Liver (tissue), 9 donors: ENCODE measurements around the gene FPR1. TPM values are rescaled to one million over a fixed set of nuclear protein-coding genes. Genes with fewer than 3 reads are reported as not detected.

Experiments used
- DNase-seq: peaks from one replicate; pipeline ENCODE4 v3.0.0-alpha.2; 2017; ENCODE audit warnings: low spot score
- H3K27ac ChIP-seq, 2 donors: one replicate each; pipeline ENCODE4 v1.7.0; 2013; ENCODE audit warnings: inconsistent platforms in 2 of 2, low read length in 2 of 2, control low read depth in 1 of 2, low read depth in 1 of 2, mild to moderate bottlenecking in 1 of 2
- H3K27me3 ChIP-seq, 4 donors: one replicate each; pipeline versions ENCODE4 v1.6.1 to v1.7.0; 2013; ENCODE audit warnings: low read length in 3 of 4, inconsistent platforms in 1 of 4, mild to moderate bottlenecking in 1 of 4, moderate library complexity in 1 of 4; ENCODE audit not compliant: control insufficient read depth in 4 of 4, insufficient read depth in 4 of 4
- H3K36me3 ChIP-seq, 4 donors: one replicate each; pipeline versions ENCODE4 v1.6.1 to v1.7.0; 2013; ENCODE audit warnings: low read length in 3 of 4, mild to moderate bottlenecking in 3 of 4, low read depth in 1 of 4, moderate library complexity in 1 of 4; ENCODE audit not compliant: control insufficient read depth in 4 of 4, insufficient read depth in 3 of 4
- H3K4me1 ChIP-seq, 4 donors: one replicate each; pipeline versions ENCODE4 v1.6.1 to v1.7.0; 2013; ENCODE audit warnings: low read length in 3 of 4, mild to moderate bottlenecking in 3 of 4, moderate library complexity in 1 of 4; ENCODE audit not compliant: control insufficient read depth in 4 of 4, insufficient read depth in 4 of 4
- H3K4me3 ChIP-seq, 3 donors: one replicate each; pipeline versions ENCODE4 v1.6.1 to v1.7.0; 2013; ENCODE audit warnings: low read length in 3 of 3, control low read depth in 1 of 3, low read depth in 1 of 3, mild to moderate bottlenecking in 1 of 3
- H3K9ac ChIP-seq, 2 donors: one replicate each; pipeline ENCODE4 v1.7.0; 2013; ENCODE audit warnings: low read length in 2 of 2, mild to moderate bottlenecking in 2 of 2, moderate library complexity in 2 of 2, control low read depth in 1 of 2, low read depth in 1 of 2
- H3K9me3 ChIP-seq, 4 donors: one replicate each; pipeline versions ENCODE4 v1.6.1 to v1.7.0; 2013; ENCODE audit warnings: low read length in 3 of 4; ENCODE audit not compliant: control insufficient read depth in 4 of 4
- EGR1 ChIP-seq, 2 donors: IDR thresholded peaks; 2 replicates each; pipeline ENCODE4 v1.6.1; 2016 to 2018; ENCODE audit warnings: antibody characterized with exemption in 2 of 2, low read depth in 2 of 2
- FOXA1 ChIP-seq: IDR thresholded peaks from 2 replicates; pipeline ENCODE4 v1.6.1; 2016; ENCODE audit warnings: antibody characterized with exemption
- GABPA ChIP-seq, 2 donors: IDR thresholded peaks in 1 of 2; conservative IDR thresholded peaks in 1 of 2; 2 replicates each; pipeline ENCODE4 v1.6.1; 2016; ENCODE audit warnings: antibody characterized with exemption in 2 of 2, mild to moderate bottlenecking in 1 of 2, moderate library complexity in 1 of 2
- HNF4A ChIP-seq, 2 donors: conservative IDR thresholded peaks; 2 replicates each; pipeline ENCODE4 v1.6.1; 2016; ENCODE audit warnings: antibody characterized with exemption in 2 of 2, mild to moderate bottlenecking in 2 of 2
- HNF4G ChIP-seq: IDR thresholded peaks from 2 replicates; pipeline ENCODE4 v1.6.1; 2016; ENCODE audit warnings: antibody characterized with exemption
- JUND ChIP-seq, 2 donors: IDR thresholded peaks; 2 replicates each; pipeline ENCODE4 v1.6.1; 2016; ENCODE audit warnings: antibody characterized with exemption in 2 of 2
- MAX ChIP-seq: IDR thresholded peaks from 2 replicates; pipeline ENCODE4 v1.6.1; 2016; ENCODE audit warnings: antibody characterized with exemption
- NR2F2 ChIP-seq: IDR thresholded peaks from 2 replicates; pipeline ENCODE4 v1.6.1; 2016; ENCODE audit warnings: antibody characterized with exemption
- RAD21 ChIP-seq, 2 donors: IDR thresholded peaks; 2 replicates each; pipeline ENCODE4 v1.6.1; 2016; ENCODE audit warnings: antibody characterized with exemption in 2 of 2, mild to moderate bottlenecking in 2 of 2
- RXRA ChIP-seq, 2 donors: IDR thresholded peaks; 2 replicates each; pipeline ENCODE4 v1.6.1; 2017 to 2018; ENCODE audit warnings: antibody characterized with exemption in 2 of 2, mild to moderate bottlenecking in 1 of 2
- SP1 ChIP-seq: IDR thresholded peaks from 2 replicates; pipeline ENCODE4 v1.6.1; 2018; ENCODE audit warnings: antibody characterized with exemption, mild to moderate bottlenecking
- TAF1 ChIP-seq: conservative IDR thresholded peaks from 2 replicates; pipeline ENCODE4 v1.6.1; 2016; ENCODE audit warnings: antibody characterized with exemption, mild to moderate bottlenecking
- YY1 ChIP-seq: IDR thresholded peaks from 2 replicates; pipeline ENCODE4 v1.6.1; 2016; ENCODE audit warnings: antibody characterized with exemption, mild to moderate bottlenecking
- WGBS: extraction: QIAGEN DNeasy Blood & Tissue Kit; methylation state at CpG from one replicate; pipeline ENCODE4 v1.1.7; 2013; 5-methylcytosine and 5-hydroxymethylcytosine counted together
- polyA plus RNA-seq, 2 donors: library from polyadenylated mRNA; stranded (reverse) in 1 of 2; unstranded in 1 of 2; fragments of 200-250 nt in 1 of 2; fragments of >200 nt in 1 of 2; fragmentation: Nextera tagmentation in 1 of 2; extraction: Ambion mirVana in 1 of 2; gene quantifications; one replicate each; pipeline versions ENCODE4 v1.2.1 to v1.2.3, GENCODE V29; 2013 to 2015
- total RNA-seq, 2 donors: library from RNA; depleted of rRNA; stranded (reverse); fragments of >200 nt; gene quantifications; one replicate each; pipeline ENCODE4 v1.2.3, GENCODE V29; 2014
- TF ChIP-seq, protein P1 (sequence below): IDR thresholded peaks from 2 replicates; pipeline ENCODE4 v1.6.1; 2016; ENCODE audit warnings: antibody characterized with exemption
- TF ChIP-seq, protein P2 (sequence below): IDR thresholded peaks from 2 replicates; pipeline ENCODE4 v1.6.1; 2016; ENCODE audit warnings: antibody characterized with exemption
- TF ChIP-seq, protein P3 (sequence below): IDR thresholded peaks from 2 replicates; pipeline ENCODE4 v1.6.1; 2016; ENCODE audit warnings: antibody characterized with exemption, mild to moderate bottlenecking
- donor health status: healthy.
- donor health status: healthy.
- donor health status: healthy.
- donor health status: healthy.
- donor health status: healthy.

FPR1 gene
- total and polyA plus RNA-seq, 4 donors = 2.7 to 17.0 (median 8.1) TPM

DNA sequence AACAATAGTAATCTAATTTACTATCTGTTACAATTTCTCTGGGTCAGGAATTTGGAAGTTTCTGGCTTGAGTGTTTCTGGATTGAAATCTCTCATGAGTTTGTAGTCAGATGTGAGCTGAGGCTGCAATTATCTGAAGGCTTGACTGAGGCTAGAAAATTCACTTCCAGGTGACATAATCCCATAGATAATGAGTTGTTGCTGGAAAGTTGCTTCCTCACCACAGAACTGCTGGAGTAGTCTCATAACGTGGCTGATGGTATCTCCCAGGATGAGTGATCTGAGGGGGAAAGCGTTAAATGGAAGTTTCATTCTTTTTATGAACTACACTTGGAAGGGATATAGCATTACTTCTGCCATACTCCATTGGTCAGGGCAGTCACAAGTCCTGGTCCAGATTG lies 28.0 kb upstream of the FPR1 start:
- TF ChIP-seq HNF4G (no peak), FOXA1 (no peak), SP1 (no peak), HNF4A (conservative IDR thresholded peaks at IDR 0.05) (no peak), RXRA (IDR thresholded peaks at IDR 0.05) (no peak), TAF1 (no peak), JUND (IDR thresholded peaks at IDR 0.05) (no peak), NR2F2 (no peak), YY1 (no peak), MAX (no peak), RAD21 (IDR thresholded peaks at IDR 0.05) (no peak), GABPA (IDR thresholded peaks at IDR 0.05 in 1 of 2, conservative IDR thresholded peaks at IDR 0.05 in 1 of 2) (no peak), EGR1 (IDR thresholded peaks at IDR 0.05; ENCODE audit: low read depth in 2 of 2) (no peak)
- TF ChIP-seq, protein P1, sequence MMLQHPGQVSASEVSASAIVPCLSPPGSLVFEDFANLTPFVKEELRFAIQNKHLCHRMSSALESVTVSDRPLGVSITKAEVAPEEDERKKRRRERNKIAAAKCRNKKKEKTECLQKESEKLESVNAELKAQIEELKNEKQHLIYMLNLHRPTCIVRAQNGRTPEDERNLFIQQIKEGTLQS = no peak
- TF ChIP-seq, protein P2, sequence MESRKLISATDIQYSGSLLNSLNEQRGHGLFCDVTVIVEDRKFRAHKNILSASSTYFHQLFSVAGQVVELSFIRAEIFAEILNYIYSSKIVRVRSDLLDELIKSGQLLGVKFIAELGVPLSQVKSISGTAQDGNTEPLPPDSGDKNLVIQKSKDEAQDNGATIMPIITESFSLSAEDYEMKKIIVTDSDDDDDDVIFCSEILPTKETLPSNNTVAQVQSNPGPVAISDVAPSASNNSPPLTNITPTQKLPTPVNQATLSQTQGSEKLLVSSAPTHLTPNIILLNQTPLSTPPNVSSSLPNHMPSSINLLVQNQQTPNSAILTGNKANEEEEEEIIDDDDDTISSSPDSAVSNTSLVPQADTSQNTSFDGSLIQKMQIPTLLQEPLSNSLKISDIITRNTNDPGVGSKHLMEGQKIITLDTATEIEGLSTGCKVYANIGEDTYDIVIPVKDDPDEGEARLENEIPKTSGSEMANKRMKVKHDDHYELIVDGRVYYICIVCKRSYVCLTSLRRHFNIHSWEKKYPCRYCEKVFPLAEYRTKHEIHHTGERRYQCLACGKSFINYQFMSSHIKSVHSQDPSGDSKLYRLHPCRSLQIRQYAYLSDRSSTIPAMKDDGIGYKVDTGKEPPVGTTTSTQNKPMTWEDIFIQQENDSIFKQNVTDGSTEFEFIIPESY = no peak
- WGBS = 52% methylated on average over 2 of the region's 2 CpGs
- DNase-seq = no peak
- H3K27ac ChIP-seq = no peak overlapping the region
- peaks cover 0 to 3% (median 0%) of the 10 kb centered on the region in 4 donors for H3K9me3 ChIP-seq
- no peaks in the 10 kb centered on the region for H3K4me1 ChIP-seq
- H3K36me3 ChIP-seq = no peaks in the 10 kb centered on the region
- H3K4me3 ChIP-seq = no peak overlapping the region
- no peaks in the 10 kb centered on the region for H3K27me3 ChIP-seq
- no peak overlapping the region for H3K9ac ChIP-seq

GRCh38 chr19:51779181-51779580 lies 27.5 kb upstream of the FPR1 start:
- no peak for TF ChIP-seq GABPA (IDR thresholded peaks at IDR 0.05 in 1 of 2, conservative IDR thresholded peaks at IDR 0.05 in 1 of 2)

GRCh38 chr19:51777570-51778462 lies 26.1 kb upstream of the FPR1 start:
- DNase-seq = peak; percentile 40
- no peaks in the 10 kb centered on the region for H3K27me3 ChIP-seq
- TF ChIP-seq, protein P2 = no peak
- no peak for TF ChIP-seq JUND (IDR thresholded peaks at IDR 0.05)
- TF ChIP-seq YY1 = no peak
- TF ChIP-seq EGR1 (IDR thresholded peaks at IDR 0.05; ENCODE audit: low read depth in 2 of 2) = no peak
- TF ChIP-seq HNF4A (conservative IDR thresholded peaks at IDR 0.05) = no peak
- TF ChIP-seq, protein P1 = no peak
- peak; percentile 78 to 84 for TF ChIP-seq RAD21 (IDR thresholded peaks at IDR 0.05)
- TF ChIP-seq SP1 = no peak
- TF ChIP-seq, protein P3, sequence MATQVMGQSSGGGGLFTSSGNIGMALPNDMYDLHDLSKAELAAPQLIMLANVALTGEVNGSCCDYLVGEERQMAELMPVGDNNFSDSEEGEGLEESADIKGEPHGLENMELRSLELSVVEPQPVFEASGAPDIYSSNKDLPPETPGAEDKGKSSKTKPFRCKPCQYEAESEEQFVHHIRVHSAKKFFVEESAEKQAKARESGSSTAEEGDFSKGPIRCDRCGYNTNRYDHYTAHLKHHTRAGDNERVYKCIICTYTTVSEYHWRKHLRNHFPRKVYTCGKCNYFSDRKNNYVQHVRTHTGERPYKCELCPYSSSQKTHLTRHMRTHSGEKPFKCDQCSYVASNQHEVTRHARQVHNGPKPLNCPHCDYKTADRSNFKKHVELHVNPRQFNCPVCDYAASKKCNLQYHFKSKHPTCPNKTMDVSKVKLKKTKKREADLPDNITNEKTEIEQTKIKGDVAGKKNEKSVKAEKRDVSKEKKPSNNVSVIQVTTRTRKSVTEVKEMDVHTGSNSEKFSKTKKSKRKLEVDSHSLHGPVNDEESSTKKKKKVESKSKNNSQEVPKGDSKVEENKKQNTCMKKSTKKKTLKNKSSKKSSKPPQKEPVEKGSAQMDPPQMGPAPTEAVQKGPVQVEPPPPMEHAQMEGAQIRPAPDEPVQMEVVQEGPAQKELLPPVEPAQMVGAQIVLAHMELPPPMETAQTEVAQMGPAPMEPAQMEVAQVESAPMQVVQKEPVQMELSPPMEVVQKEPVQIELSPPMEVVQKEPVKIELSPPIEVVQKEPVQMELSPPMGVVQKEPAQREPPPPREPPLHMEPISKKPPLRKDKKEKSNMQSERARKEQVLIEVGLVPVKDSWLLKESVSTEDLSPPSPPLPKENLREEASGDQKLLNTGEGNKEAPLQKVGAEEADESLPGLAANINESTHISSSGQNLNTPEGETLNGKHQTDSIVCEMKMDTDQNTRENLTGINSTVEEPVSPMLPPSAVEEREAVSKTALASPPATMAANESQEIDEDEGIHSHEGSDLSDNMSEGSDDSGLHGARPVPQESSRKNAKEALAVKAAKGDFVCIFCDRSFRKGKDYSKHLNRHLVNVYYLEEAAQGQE = no peak
- TF ChIP-seq NR2F2 = peak; percentile 36
- TF ChIP-seq HNF4G = no peak
- no peak for TF ChIP-seq MAX

More at GRCh38 chr19:51779181-51779580, 27.5 kb upstream of the FPR1 start:
- no peak overlapping the region for H3K4me3 ChIP-seq
- peaks cover 0 to 3% (median 0%) of the 10 kb centered on the region in 4 donors for H3K9me3 ChIP-seq
- 60% methylated on average over 1 of the region's 1 CpG for WGBS
- H3K36me3 ChIP-seq = no peaks in the 10 kb centered on the region
- H3K9ac ChIP-seq = no peak overlapping the region
- no peaks in the 10 kb centered on the region for H3K4me1 ChIP-seq
- H3K27me3 ChIP-seq = no peaks in the 10 kb centered on the region
- H3K27ac ChIP-seq = no peak overlapping the region
- DNase-seq = no peak

More at GRCh38 chr19:51777570-51778462, 26.1 kb upstream of the FPR1 start:
- H3K4me1 ChIP-seq = no peaks in the 10 kb centered on the region
- WGBS = 32% methylated on average over 23 of the region's 23 CpGs
- peaks cover 0 to 4% (median 1%) of the 10 kb centered on the region in 4 donors for H3K9me3 ChIP-seq
- H3K4me3 ChIP-seq = no peak overlapping the region
- no peak overlapping the region for H3K27ac ChIP-seq
- no peak overlapping the region for H3K9ac ChIP-seq
- no peaks in the 10 kb centered on the region for H3K36me3 ChIP-seq
